ENCODE data around the gene ZNF804B.

ZNF804B gene

GRCh38 chr7:88881136-88881535 lies 121.6 kb downstream of the ZNF804B start:
- Histone ChIP-seq H4K8ac (ENCODE audit: low read depth, low read length) (no peak overlapping the region), H3K79me2 (ENCODE audit: control insufficient read depth, insufficient read depth, low read length) (no peaks in the 10 kb centered on the region), H3K27me3 (ENCODE audit: insufficient read depth, low read length, poor library complexity) (no peaks in the 10 kb centered on the region), H2BK5ac (ENCODE audit: low read length) (no peak overlapping the region), H3K18ac (ENCODE audit: low read length) (no peak overlapping the region), H3K56ac (ENCODE audit: low read length) (no peak overlapping the region), H3K4ac (ENCODE audit: low read depth, low read length) (no peak overlapping the region), H3K36me3 (ENCODE audit: control insufficient read depth, insufficient read depth, low read length) (no peaks in the 10 kb centered on the region), H3K23ac (ENCODE audit: low read length) (no peak overlapping the region), H3K4me3 (ENCODE audit: low read length) (no peak overlapping the region), H3K9ac (ENCODE audit: low read length) (no peak overlapping the region), H3K4me1 (ENCODE audit: control insufficient read depth, low read depth, low read length) (no peaks in the 10 kb centered on the region), H2AK5ac (ENCODE audit: low read length) (no peak overlapping the region), H3K79me1 (ENCODE audit: low read length) (no peaks in the 10 kb centered on the region), H3K27ac (ENCODE audit: low read depth, low read length) (no peak overlapping the region), H2BK120ac (ENCODE audit: low read depth, low read length) (no peak overlapping the region), H3K4me2 (ENCODE audit: low read length) (no peak overlapping the region), H2BK15ac (replicated peaks; ENCODE audit: low read depth) (no peak overlapping the region), H4K5ac (ENCODE audit: low read length) (no peak overlapping the region)
- DNase-seq, result no peak

GRCh38 chr7:88885131-88885530 lies 125.6 kb downstream of the ZNF804B start:
- H3K9ac ChIP-seq (ENCODE audit: low read length), result no peak overlapping the region
- no peaks in the 10 kb centered on the region for H3K27me3 ChIP-seq (ENCODE audit: insufficient read depth, low read length, poor library complexity)
- H3K23ac ChIP-seq (ENCODE audit: low read length), result no peak overlapping the region
- H2AK5ac ChIP-seq (ENCODE audit: low read length), result no peak overlapping the region
- no peak overlapping the region for H3K27ac ChIP-seq (ENCODE audit: low read depth, low read length)
- H3K79me2 ChIP-seq (ENCODE audit: control insufficient read depth, insufficient read depth, low read length), result no peaks in the 10 kb centered on the region
- H2BK5ac ChIP-seq (ENCODE audit: low read length), result no peak overlapping the region
- no CpG with 5 or more reads among the region's 2 CpGs for WGBS (ENCODE audit: extremely low coverage, insufficient coverage, low lambda C conversion rate)
- H4K5ac ChIP-seq (ENCODE audit: low read length), result no peak overlapping the region
- no peak overlapping the region for H3K56ac ChIP-seq (ENCODE audit: low read length)
- no peak overlapping the region for H3K18ac ChIP-seq (ENCODE audit: low read length)
- no peaks in the 10 kb centered on the region for H3K79me1 ChIP-seq (ENCODE audit: low read length)
- H3K36me3 ChIP-seq (ENCODE audit: control insufficient read depth, insufficient read depth, low read length), result no peaks in the 10 kb centered on the region
- H2BK15ac ChIP-seq (replicated peaks; ENCODE audit: low read depth), result no peak overlapping the region
- no peak overlapping the region for H3K4me2 ChIP-seq (ENCODE audit: low read length)
- no peak overlapping the region for H2BK120ac ChIP-seq (ENCODE audit: low read depth, low read length)
- no peak overlapping the region for H4K8ac ChIP-seq (ENCODE audit: low read depth, low read length)
- no peak for DNase-seq
- H3K4ac ChIP-seq (ENCODE audit: low read depth, low read length), result no peak overlapping the region
- H3K4me3 ChIP-seq (ENCODE audit: low read length), result no peak overlapping the region
- no peaks in the 10 kb centered on the region for H3K4me1 ChIP-seq (ENCODE audit: control insufficient read depth, low read depth, low read length)

DNA sequence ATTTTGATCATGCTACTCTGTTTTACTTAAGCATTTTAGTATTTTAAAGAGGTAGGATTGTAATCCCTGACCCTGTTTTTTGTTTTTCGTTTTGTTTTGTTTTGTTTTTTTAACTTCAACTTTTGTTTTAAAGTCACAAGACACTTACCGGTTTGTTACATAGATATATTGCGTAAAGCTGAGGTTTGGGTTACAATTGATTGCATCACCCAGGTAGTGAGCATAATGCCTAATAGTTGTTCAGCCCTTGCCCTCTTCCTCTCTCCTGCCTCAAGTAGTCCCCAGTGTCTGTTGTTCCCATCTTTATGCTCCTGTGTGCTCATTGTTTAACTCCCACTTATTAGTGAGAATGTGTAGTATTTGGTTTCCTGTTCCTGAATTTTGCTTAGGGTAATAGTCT lies 129.2 kb downstream of the ZNF804B start:
- Histone ChIP-seq H3K4me3 (ENCODE audit: low read length) (no peak overlapping the region), H2BK5ac (ENCODE audit: low read length) (no peak overlapping the region), H3K4me1 (ENCODE audit: control insufficient read depth, low read depth, low read length) (no peaks in the 10 kb centered on the region), H3K79me2 (ENCODE audit: control insufficient read depth, insufficient read depth, low read length) (no peaks in the 10 kb centered on the region), H2AK5ac (ENCODE audit: low read length) (no peak overlapping the region), H4K5ac (ENCODE audit: low read length) (no peak overlapping the region), H3K4me2 (ENCODE audit: low read length) (no peak overlapping the region), H3K56ac (ENCODE audit: low read length) (no peak overlapping the region), H2BK15ac (replicated peaks; ENCODE audit: low read depth) (no peak overlapping the region), H2BK120ac (ENCODE audit: low read depth, low read length) (no peak overlapping the region), H3K4ac (ENCODE audit: low read depth, low read length) (no peak overlapping the region), H3K18ac (ENCODE audit: low read length) (no peak overlapping the region), H3K79me1 (ENCODE audit: low read length) (no peaks in the 10 kb centered on the region), H3K27me3 (ENCODE audit: insufficient read depth, low read length, poor library complexity) (no peaks in the 10 kb centered on the region), H3K9ac (ENCODE audit: low read length) (no peak overlapping the region), H4K8ac (ENCODE audit: low read depth, low read length) (no peak overlapping the region), H3K23ac (ENCODE audit: low read length) (no peak overlapping the region), H3K27ac (ENCODE audit: low read depth, low read length) (no peak overlapping the region), H3K36me3 (ENCODE audit: control insufficient read depth, insufficient read depth, low read length) (no peaks in the 10 kb centered on the region)
- WGBS (ENCODE audit: extremely low coverage, insufficient coverage, low lambda C conversion rate), result no CpG with 5 or more reads among the region's 3 CpGs
- DNase-seq, result peak; percentile 3

DNA sequence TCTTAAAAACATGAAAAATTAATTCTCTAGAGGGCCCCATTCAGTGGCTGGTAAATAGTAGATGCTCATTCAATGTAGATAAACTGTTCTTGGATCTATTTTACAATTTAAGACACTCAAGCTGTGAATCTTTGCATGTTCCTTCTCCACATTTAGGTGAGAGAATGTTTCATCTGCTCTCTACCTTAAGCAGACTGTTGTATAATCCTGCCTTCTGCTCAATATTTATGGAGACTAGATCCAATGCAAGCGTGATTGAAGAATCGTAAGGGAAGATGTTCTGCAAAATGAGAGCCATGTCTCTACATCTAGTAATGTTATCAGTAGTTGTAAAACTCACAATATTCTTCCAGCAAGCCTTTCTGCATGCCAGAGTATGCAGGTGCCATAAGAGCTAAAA lies 151.0 kb downstream of the ZNF804B start:
- H3K18ac ChIP-seq (ENCODE audit: low read length), result no peak overlapping the region
- no peaks in the 10 kb centered on the region for H3K27me3 ChIP-seq (ENCODE audit: insufficient read depth, low read length, poor library complexity)
- no peaks in the 10 kb centered on the region for H3K36me3 ChIP-seq (ENCODE audit: control insufficient read depth, insufficient read depth, low read length)
- no peak overlapping the region for H3K23ac ChIP-seq (ENCODE audit: low read length)
- H2BK15ac ChIP-seq (replicated peaks; ENCODE audit: low read depth), result no peak overlapping the region
- no peaks in the 10 kb centered on the region for H3K79me1 ChIP-seq (ENCODE audit: low read length)
- H2BK120ac ChIP-seq (ENCODE audit: low read depth, low read length), result no peak overlapping the region
- DNase-seq, result no peak
- no peak overlapping the region for H4K8ac ChIP-seq (ENCODE audit: low read depth, low read length)
- no peak overlapping the region for H3K56ac ChIP-seq (ENCODE audit: low read length)
- H3K9ac ChIP-seq (ENCODE audit: low read length), result no peak overlapping the region
- no peak overlapping the region for H3K27ac ChIP-seq (ENCODE audit: low read depth, low read length)
- H3K4me3 ChIP-seq (ENCODE audit: low read length), result no peak overlapping the region
- no peak overlapping the region for H4K5ac ChIP-seq (ENCODE audit: low read length)
- WGBS (ENCODE audit: extremely low coverage, insufficient coverage, low lambda C conversion rate), result no CpG with 5 or more reads among the region's 2 CpGs
- H3K79me2 ChIP-seq (ENCODE audit: control insufficient read depth, insufficient read depth, low read length), result no peaks in the 10 kb centered on the region
- H2AK5ac ChIP-seq (ENCODE audit: low read length), result no peak overlapping the region
- no peaks in the 10 kb centered on the region for H3K4me1 ChIP-seq (ENCODE audit: control insufficient read depth, low read depth, low read length)
- H3K4me2 ChIP-seq (ENCODE audit: low read length), result no peak overlapping the region
- no peak overlapping the region for H3K4ac ChIP-seq (ENCODE audit: low read depth, low read length)
- H2BK5ac ChIP-seq (ENCODE audit: low read length), result no peak overlapping the region

DNA sequence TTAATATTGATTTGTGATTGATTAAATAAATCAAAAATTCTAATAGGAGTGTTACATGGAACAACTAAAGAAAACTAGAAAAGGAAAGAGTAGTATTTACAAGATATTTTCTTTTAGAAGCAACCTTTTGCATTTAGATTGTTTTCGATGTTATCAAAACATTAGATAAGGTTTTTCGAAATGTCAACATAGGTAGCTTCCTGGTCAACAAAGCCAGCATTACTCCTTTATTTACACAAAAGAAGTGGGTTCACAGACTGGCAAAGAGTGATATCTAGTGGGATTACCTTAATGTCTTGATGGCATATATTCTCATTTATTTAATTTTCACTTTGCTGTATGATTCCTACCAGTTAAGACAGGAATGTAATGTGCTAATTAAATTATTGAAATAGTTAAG lies 153.4 kb downstream of the ZNF804B start:
- no peaks in the 10 kb centered on the region for H3K79me2 ChIP-seq (ENCODE audit: control insufficient read depth, insufficient read depth, low read length)
- H3K36me3 ChIP-seq (ENCODE audit: control insufficient read depth, insufficient read depth, low read length), result no peaks in the 10 kb centered on the region
- H3K4me2 ChIP-seq (ENCODE audit: low read length), result no peak overlapping the region
- no peak overlapping the region for H4K5ac ChIP-seq (ENCODE audit: low read length)
- no peak overlapping the region for H2BK5ac ChIP-seq (ENCODE audit: low read length)
- no peaks in the 10 kb centered on the region for H3K79me1 ChIP-seq (ENCODE audit: low read length)
- H2BK15ac ChIP-seq (replicated peaks; ENCODE audit: low read depth), result no peak overlapping the region
- H3K56ac ChIP-seq (ENCODE audit: low read length), result no peak overlapping the region
- no peak overlapping the region for H2BK120ac ChIP-seq (ENCODE audit: low read depth, low read length)
- H3K18ac ChIP-seq (ENCODE audit: low read length), result no peak overlapping the region
- H3K27ac ChIP-seq (ENCODE audit: low read depth, low read length), result no peak overlapping the region
- H3K4me3 ChIP-seq (ENCODE audit: low read length), result no peak overlapping the region
- no peaks in the 10 kb centered on the region for H3K27me3 ChIP-seq (ENCODE audit: insufficient read depth, low read length, poor library complexity)
- no peak overlapping the region for H3K9ac ChIP-seq (ENCODE audit: low read length)
- no peak overlapping the region for H3K4ac ChIP-seq (ENCODE audit: low read depth, low read length)
- no CpG with 5 or more reads among the region's 2 CpGs for WGBS (ENCODE audit: extremely low coverage, insufficient coverage, low lambda C conversion rate)
- H3K4me1 ChIP-seq (ENCODE audit: control insufficient read depth, low read depth, low read length), result no peaks in the 10 kb centered on the region
- H3K23ac ChIP-seq (ENCODE audit: low read length), result no peak overlapping the region
- peak; percentile 26 for DNase-seq
- no peak overlapping the region for H4K8ac ChIP-seq (ENCODE audit: low read depth, low read length)
- no peak overlapping the region for H2AK5ac ChIP-seq (ENCODE audit: low read length)

DNA sequence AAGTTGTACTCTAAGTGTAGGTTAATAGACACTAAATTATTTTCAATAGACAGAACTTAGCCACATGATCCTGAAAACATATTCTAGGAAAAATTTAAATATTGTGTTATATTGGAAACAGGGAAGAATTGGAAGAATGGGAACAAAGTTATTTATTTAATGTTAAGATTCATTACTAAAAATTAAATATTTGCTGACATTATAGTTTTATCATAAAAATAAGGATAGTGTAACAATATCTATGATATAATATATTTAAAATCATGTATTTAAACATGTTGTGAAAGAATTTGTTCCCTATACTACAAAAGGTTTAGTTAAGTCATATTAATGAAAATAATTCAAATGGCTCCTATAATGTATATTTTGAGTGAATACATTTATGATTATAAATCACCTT lies 156.1 kb downstream of the ZNF804B start:
- no peak overlapping the region for H3K27ac ChIP-seq (ENCODE audit: low read depth, low read length)
- no peak overlapping the region for H3K4ac ChIP-seq (ENCODE audit: low read depth, low read length)
- no peak overlapping the region for H3K4me2 ChIP-seq (ENCODE audit: low read length)
- H3K56ac ChIP-seq (ENCODE audit: low read length), result no peak overlapping the region
- no peak overlapping the region for H3K18ac ChIP-seq (ENCODE audit: low read length)
- H2BK5ac ChIP-seq (ENCODE audit: low read length), result no peak overlapping the region
- no peak overlapping the region for H4K5ac ChIP-seq (ENCODE audit: low read length)
- no peaks in the 10 kb centered on the region for H3K4me1 ChIP-seq (ENCODE audit: control insufficient read depth, low read depth, low read length)
- no peak overlapping the region for H2AK5ac ChIP-seq (ENCODE audit: low read length)
- H2BK120ac ChIP-seq (ENCODE audit: low read depth, low read length), result no peak overlapping the region
- no peaks in the 10 kb centered on the region for H3K79me1 ChIP-seq (ENCODE audit: low read length)
- H3K23ac ChIP-seq (ENCODE audit: low read length), result no peak overlapping the region
- no peaks in the 10 kb centered on the region for H3K36me3 ChIP-seq (ENCODE audit: control insufficient read depth, insufficient read depth, low read length)
- no peak overlapping the region for H3K9ac ChIP-seq (ENCODE audit: low read length)
- no peak for DNase-seq
- H4K8ac ChIP-seq (ENCODE audit: low read depth, low read length), result no peak overlapping the region
- H3K79me2 ChIP-seq (ENCODE audit: control insufficient read depth, insufficient read depth, low read length), result no peaks in the 10 kb centered on the region
- no peak overlapping the region for H3K4me3 ChIP-seq (ENCODE audit: low read length)
- H2BK15ac ChIP-seq (replicated peaks; ENCODE audit: low read depth), result no peak overlapping the region
- no peaks in the 10 kb centered on the region for H3K27me3 ChIP-seq (ENCODE audit: insufficient read depth, low read length, poor library complexity)

All from mesendoderm (in vitro differentiated cells).